Sigmoid colon (tissue), 7 donors: ENCODE measurements around the gene LIMA1. TPM values are rescaled to one million over a fixed set of nuclear protein-coding genes. Genes with fewer than 3 reads are reported as not detected.
"Not testable (repeated sequence)": the region's sequence is repeated elsewhere in the genome, so short reads cannot be mapped to it uniquely, and the experiment has no call there.

Experiments used
- DNase-seq: peaks from one replicate; pipeline ENCODE4 v3.0.0-alpha.2; 2019
- H3K27ac ChIP-seq, 4 donors: fragments of 200-600 bp; sonication (generic); one replicate each; pipeline ENCODE4 v1.5.1; 2016 to 2019; ENCODE audit warnings: mild to moderate bottlenecking in 1 of 4
- H3K27me3 ChIP-seq, 3 donors: fragments of 200-600 bp; sonication (generic); one replicate each; pipeline ENCODE4 v1.5.1; 2019; ENCODE audit warnings: mild to moderate bottlenecking in 1 of 3
- H3K36me3 ChIP-seq, 4 donors: fragments of 200-600 bp; sonication (generic); one replicate each; pipeline ENCODE4 v1.5.1; 2016 to 2019
- H3K4me1 ChIP-seq, 4 donors: fragments of 200-600 bp; sonication (generic); one replicate each; pipeline ENCODE4 v1.5.1; 2017 to 2019
- H3K4me3 ChIP-seq, 4 donors: fragments of 200-600 bp; sonication (generic); one replicate each; pipeline ENCODE4 v1.5.1; 2017 to 2019; ENCODE audit warnings: mild to moderate bottlenecking in 2 of 4, moderate library complexity in 1 of 4
- H3K9me3 ChIP-seq, 4 donors: fragments of 200-600 bp in 3 of 4; sonication (generic) in 3 of 4; one replicate each; pipeline versions ENCODE4 v1.5.1 to v1.6.1; 2013 to 2019
- CTCF ChIP-seq, 4 experiments: fragments of 450-650 bp in 3 of 4; fragments of 200-600 bp in 1 of 4; IDR thresholded peaks; one replicate each; pipeline ENCODE4 v1.5.1; 2016 to 2019; ENCODE audit warnings: antibody characterized with exemption in 4 of 4, mild to moderate bottlenecking in 3 of 4, moderate library complexity in 2 of 4
- EP300 ChIP-seq, 4 donors: sonication (generic); formaldehyde crosslinking; IDR thresholded peaks; one replicate each; pipeline ENCODE4 v1.6.1; 2017; ENCODE audit warnings: antibody characterized with exemption in 4 of 4
- POLR2A ChIP-seq, 2 donors: fragments of 450-650 bp; IDR thresholded peaks; one replicate each; pipeline ENCODE4 v1.6.1; 2016; ENCODE audit warnings: antibody characterized with exemption in 2 of 2, mild to moderate bottlenecking in 2 of 2, moderate library complexity in 2 of 2
- POLR2AphosphoS5 ChIP-seq, 4 donors: sonication (generic); formaldehyde crosslinking; IDR thresholded peaks; one replicate each; pipeline ENCODE4 v1.6.1; 2017; ENCODE audit warnings: antibody characterized with exemption in 4 of 4
- WGBS, 2 donors: extraction: QIAGEN DNeasy Blood & Tissue Kit; methylation state at CpG; one replicate each; pipeline ENCODE4 v1.1.7; 2013; 5-methylcytosine and 5-hydroxymethylcytosine counted together
- intact Hi-C: fragments of 100-400 bp; cut with DNase I; formaldehyde crosslinking; loops from one replicate; pipeline ENCODE4 v1.15.1; 2023
- polyA plus RNA-seq, 3 donors: library from polyadenylated mRNA; stranded (reverse); fragments of 200-250 nt; gene quantifications; one replicate each; pipeline ENCODE4 v1.2.3, GENCODE V29; 2013
- total RNA-seq, 4 donors: library from RNA; depleted of rRNA; stranded (reverse); fragments of >200 nt; gene quantifications; one replicate each; pipeline ENCODE4 v1.1.0, GENCODE V29; 2016
- donor health status: healthy with polysubstance abuse.
- donor health status: Bipolar disorder and iron deficiency.
- donor health status: healthy.

The LIMA1 gene
- total and polyA plus RNA-seq, 7 donors = 39.7 to 181 (median 108) TPM

DNA sequence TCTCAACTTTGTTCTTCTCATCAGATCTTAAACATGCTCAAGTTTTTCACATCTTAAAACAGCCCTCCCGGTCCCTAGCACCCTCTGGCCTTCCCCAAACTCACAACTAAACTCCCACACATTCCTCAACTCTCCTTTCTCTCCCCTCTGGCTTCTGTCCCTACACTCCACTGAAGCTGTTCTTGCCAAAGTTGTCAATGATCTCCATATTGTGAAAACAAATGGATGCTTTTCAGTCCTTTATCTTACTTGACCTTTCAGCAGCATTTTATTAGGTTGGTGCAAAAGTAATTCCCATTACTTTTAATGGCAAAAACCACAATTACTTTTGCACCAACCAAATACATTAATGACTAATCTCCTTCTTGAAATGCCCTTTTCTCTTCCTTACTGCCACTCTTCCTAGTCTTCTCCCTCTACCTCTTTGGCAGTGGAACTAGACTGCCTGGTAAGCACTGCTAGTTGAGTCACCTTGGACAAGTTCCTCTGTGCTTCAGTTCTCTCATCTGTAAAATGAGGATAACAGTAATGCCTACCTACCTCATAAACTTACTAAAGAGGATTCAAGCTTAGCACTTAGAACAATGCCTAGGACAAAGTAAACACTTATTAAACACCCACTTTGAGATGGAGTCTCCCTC lies 132.2 kb downstream of the LIMA1 start:
- 81 to 84% methylated on average over 1 of the region's 1 CpG for WGBS, 2 donors
- intact Hi-C loops = no loop called here
- Histone ChIP-seq H3K4me1 (peaks cover 0 to 9% (median 4%) of the 10 kb centered on the region in 4 donors), H3K27me3 (no peaks in the 10 kb centered on the region), H3K36me3 (no peaks in the 10 kb centered on the region), H3K4me3 (no peak overlapping the region), H3K9me3 (no peaks in the 10 kb centered on the region), H3K27ac (no peak overlapping the region)
- TF ChIP-seq EP300 (IDR thresholded peaks at IDR 0.05) (no peak), CTCF (IDR thresholded peaks at IDR 0.05) (no peak), POLR2AphosphoS5 (IDR thresholded peaks at IDR 0.05) (no peak), POLR2A (IDR thresholded peaks at IDR 0.05) (no peak)
- no peak for DNase-seq

GRCh38 chr12:50149311-50149710 lies 134.0 kb downstream of the LIMA1 start:
- peaks cover 0 to 9% (median 4%) of the 10 kb centered on the region in 4 donors for H3K4me1 ChIP-seq
- H3K27ac ChIP-seq = no peak overlapping the region
- WGBS, 2 donors = 72 to 79% methylated on average over 3 of the region's 3 CpGs
- H3K4me3 ChIP-seq = no peak overlapping the region
- TF ChIP-seq EP300 (IDR thresholded peaks at IDR 0.05) (no peak), POLR2A (IDR thresholded peaks at IDR 0.05) (no peak)
- H3K27me3 ChIP-seq = no peaks in the 10 kb centered on the region
- H3K9me3 ChIP-seq = no peaks in the 10 kb centered on the region
- intact Hi-C loops = no loop called here
- no peaks in the 10 kb centered on the region for H3K36me3 ChIP-seq
- DNase-seq = no peak

GRCh38 chr12:50148011-50148410 lies 135.3 kb downstream of the LIMA1 start:
- H3K27me3 ChIP-seq, DNase-seq, H3K36me3 ChIP-seq, H3K9me3 ChIP-seq, intact Hi-C loops, H3K4me3 ChIP-seq, H3K4me1 ChIP-seq, H3K27ac ChIP-seq: not testable (repeated sequence)
- WGBS, 2 donors = 91 to 92% methylated on average over 6 of the region's 6 CpGs

DNA sequence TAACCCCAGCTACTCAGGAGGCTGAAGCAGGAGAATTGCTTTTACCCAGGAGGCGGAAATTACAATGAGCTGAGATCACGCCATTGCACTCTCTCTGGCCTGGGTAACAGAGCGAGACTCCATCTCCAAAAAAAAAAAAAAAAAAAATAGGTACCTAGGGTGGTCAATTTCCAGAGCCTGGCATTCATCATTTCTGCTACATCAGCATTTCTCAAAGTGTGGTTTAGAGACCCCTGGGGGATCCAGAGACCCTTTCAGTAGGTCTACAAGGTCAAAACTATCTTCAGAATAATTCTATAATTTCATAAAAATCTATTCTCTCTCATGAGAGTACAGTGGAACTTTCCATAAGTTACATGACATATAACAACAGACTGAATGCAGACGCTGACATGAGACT lies 136.0 kb downstream of the LIMA1 start:
- Histone ChIP-seq H3K27ac (no peak overlapping the region), H3K4me3 (no peak overlapping the region), H3K9me3 (no peaks in the 10 kb centered on the region), H3K4me1 (peaks cover 0 to 9% (median 4%) of the 10 kb centered on the region in 4 donors), H3K27me3 (no peaks in the 10 kb centered on the region), H3K36me3 (peaks cover 0 to 16% (median 0%) of the 10 kb centered on the region in 4 donors)
- no peak for DNase-seq
- intact Hi-C loops = no loop called here
- no peak for TF ChIP-seq CTCF (IDR thresholded peaks at IDR 0.05)
- TF ChIP-seq POLR2A (IDR thresholded peaks at IDR 0.05) = no peak
- TF ChIP-seq POLR2AphosphoS5 (IDR thresholded peaks at IDR 0.05) = no peak
- TF ChIP-seq EP300 (IDR thresholded peaks at IDR 0.05) = no peak
- WGBS, 2 donors = 95 to 99% methylated on average over 4 of the region's 4 CpGs

GRCh38 chr12:50145439-50145838 lies 137.9 kb downstream of the LIMA1 start:
- intact Hi-C loops = no loop called here

More at GRCh38 chr12:50145439-50145838, 137.9 kb downstream of the LIMA1 start:
- no peak overlapping the region for H3K27ac ChIP-seq
- H3K9me3 ChIP-seq = no peaks in the 10 kb centered on the region
- H3K4me3 ChIP-seq = no peak overlapping the region
- H3K27me3 ChIP-seq = no peaks in the 10 kb centered on the region
- DNase-seq = no peak
- TF ChIP-seq CTCF (IDR thresholded peaks at IDR 0.05) (no peak), POLR2AphosphoS5 (IDR thresholded peaks at IDR 0.05) (no peak), POLR2A (IDR thresholded peaks at IDR 0.05) (no peak), EP300 (IDR thresholded peaks at IDR 0.05) (no peak)
- no peaks in the 10 kb centered on the region for H3K4me1 ChIP-seq
- H3K36me3 ChIP-seq = peaks cover 0 to 33% (median 2%) of the 10 kb centered on the region in 4 donors
- WGBS, 2 donors = 86 to 95% methylated on average over 2 of the region's 2 CpGs
